OCI-LY1 (cell line): ENCODE measurements around the gene EIF3F.

Experiments used
- EZH2 ChIP-seq: fragments of 200-600 bp; sonication (generic), shearing (Covaris generic); IDR thresholded peaks from 2 replicates; pipeline ENCODE4 v1.8.0; 2017; ENCODE audit warnings: borderline replicate concordance, mixed run types, mild to moderate bottlenecking, antibody characterized with exemption, low read length, moderate library complexity, mixed read lengths
- TF ChIP-seq, protein P1 (sequence below): fragments of 200-600 bp; sonication (generic), shearing (Covaris generic); IDR thresholded peaks from 2 replicates; pipeline ENCODE4 v1.5.1; 2017; ENCODE audit warnings: mild to moderate bottlenecking, antibody characterized with exemption, low read length, moderate library complexity, mixed read lengths

- TF ChIP-seq, protein P1, sequence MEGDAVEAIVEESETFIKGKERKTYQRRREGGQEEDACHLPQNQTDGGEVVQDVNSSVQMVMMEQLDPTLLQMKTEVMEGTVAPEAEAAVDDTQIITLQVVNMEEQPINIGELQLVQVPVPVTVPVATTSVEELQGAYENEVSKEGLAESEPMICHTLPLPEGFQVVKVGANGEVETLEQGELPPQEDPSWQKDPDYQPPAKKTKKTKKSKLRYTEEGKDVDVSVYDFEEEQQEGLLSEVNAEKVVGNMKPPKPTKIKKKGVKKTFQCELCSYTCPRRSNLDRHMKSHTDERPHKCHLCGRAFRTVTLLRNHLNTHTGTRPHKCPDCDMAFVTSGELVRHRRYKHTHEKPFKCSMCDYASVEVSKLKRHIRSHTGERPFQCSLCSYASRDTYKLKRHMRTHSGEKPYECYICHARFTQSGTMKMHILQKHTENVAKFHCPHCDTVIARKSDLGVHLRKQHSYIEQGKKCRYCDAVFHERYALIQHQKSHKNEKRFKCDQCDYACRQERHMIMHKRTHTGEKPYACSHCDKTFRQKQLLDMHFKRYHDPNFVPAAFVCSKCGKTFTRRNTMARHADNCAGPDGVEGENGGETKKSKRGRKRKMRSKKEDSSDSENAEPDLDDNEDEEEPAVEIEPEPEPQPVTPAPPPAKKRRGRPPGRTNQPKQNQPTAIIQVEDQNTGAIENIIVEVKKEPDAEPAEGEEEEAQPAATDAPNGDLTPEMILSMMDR = no peak
- no peak for TF ChIP-seq EZH2
These were observed 47.6 kb downstream of the EIF3F start for GRCh38 chr11:8034604-8035190.
